Progenitor cell of endocrine pancreas (in vitro differentiated cells): ENCODE measurements around the gene PROC. TPM values are rescaled to one million over a fixed set of nuclear protein-coding genes. Genes with fewer than 3 reads are reported as not detected.

Experiments
- DNase-seq: peaks from one replicate; pipeline ENCODE4 v3.0.0; 2021; ENCODE audit warnings: low spot score; ENCODE audit not compliant: unreplicated experiment
- H3K27ac Mint-ChIP-seq: 2 replicates; pipeline ENCODE4 v1.8.0; 2021; ENCODE audit warnings: mild to moderate bottlenecking, moderate library complexity, mixed read lengths
- H3K27me3 Mint-ChIP-seq: 2 replicates; pipeline ENCODE4 v1.8.0; 2021; ENCODE audit warnings: mixed read lengths
- H3K36me3 Mint-ChIP-seq: 2 replicates; pipeline ENCODE4 v1.8.0; 2022; ENCODE audit warnings: mixed read lengths; ENCODE audit not compliant: insufficient read depth
- H3K4me1 Mint-ChIP-seq: 2 replicates; pipeline ENCODE4 v1.8.0; 2021; ENCODE audit warnings: low read depth, mixed read lengths
- H3K4me3 Mint-ChIP-seq: 2 replicates; pipeline ENCODE4 v1.8.0; 2021; ENCODE audit warnings: low read depth, mild to moderate bottlenecking, moderate library complexity, mixed read lengths
- H3K9me3 Mint-ChIP-seq: 2 replicates; pipeline ENCODE4 v1.8.0; 2021; ENCODE audit warnings: low read depth, mixed read lengths
- total RNA-seq: library from RNA; stranded (reverse); gene quantifications from 2 replicates; pipeline ENCODE4 v1.2.1, GENCODE V29; 2021
- TF ChIP-seq, protein P1 (sequence below): fragments of 200-600 bp; sonication (generic); IDR thresholded peaks from one replicate; pipeline ENCODE4 v1.5.0; 2021; ENCODE audit warnings: antibody characterized with exemption, mild to moderate bottlenecking; ENCODE audit not compliant: unreplicated experiment

PROC gene
- total RNA-seq, 1 donor from 2014 or later = 18.7 TPM

DNA sequence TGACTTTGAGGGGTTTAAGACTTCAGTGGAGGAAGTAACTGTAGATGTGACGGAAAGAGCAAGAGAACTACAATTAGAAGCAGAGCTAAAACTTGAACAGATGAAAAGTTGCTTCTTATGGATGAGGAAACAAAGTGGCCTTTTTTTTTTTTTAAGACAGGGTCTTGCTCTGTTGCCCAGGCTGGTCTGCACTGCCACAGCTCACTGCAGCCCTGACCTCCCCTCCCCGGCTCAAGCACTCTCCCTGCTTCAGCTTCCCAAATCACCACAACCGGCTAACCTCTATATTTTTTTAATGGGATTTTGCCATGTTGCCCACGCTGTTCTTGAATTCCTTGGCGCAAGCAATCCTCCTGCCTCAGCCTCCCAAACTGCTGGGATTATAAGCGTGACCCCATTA lies 33.7 kb upstream of the PROC start:
- Mint-ChIP-seq H3K27ac (no peak overlapping the region), H3K27me3 (no peaks in the 10 kb centered on the region), H3K9me3 (no peaks in the 10 kb centered on the region), H3K4me1 (peaks cover 29% of the 10 kb centered on the region), H3K36me3 (no peaks in the 10 kb centered on the region), H3K4me3 (no peak overlapping the region)
- TF ChIP-seq, protein P1, sequence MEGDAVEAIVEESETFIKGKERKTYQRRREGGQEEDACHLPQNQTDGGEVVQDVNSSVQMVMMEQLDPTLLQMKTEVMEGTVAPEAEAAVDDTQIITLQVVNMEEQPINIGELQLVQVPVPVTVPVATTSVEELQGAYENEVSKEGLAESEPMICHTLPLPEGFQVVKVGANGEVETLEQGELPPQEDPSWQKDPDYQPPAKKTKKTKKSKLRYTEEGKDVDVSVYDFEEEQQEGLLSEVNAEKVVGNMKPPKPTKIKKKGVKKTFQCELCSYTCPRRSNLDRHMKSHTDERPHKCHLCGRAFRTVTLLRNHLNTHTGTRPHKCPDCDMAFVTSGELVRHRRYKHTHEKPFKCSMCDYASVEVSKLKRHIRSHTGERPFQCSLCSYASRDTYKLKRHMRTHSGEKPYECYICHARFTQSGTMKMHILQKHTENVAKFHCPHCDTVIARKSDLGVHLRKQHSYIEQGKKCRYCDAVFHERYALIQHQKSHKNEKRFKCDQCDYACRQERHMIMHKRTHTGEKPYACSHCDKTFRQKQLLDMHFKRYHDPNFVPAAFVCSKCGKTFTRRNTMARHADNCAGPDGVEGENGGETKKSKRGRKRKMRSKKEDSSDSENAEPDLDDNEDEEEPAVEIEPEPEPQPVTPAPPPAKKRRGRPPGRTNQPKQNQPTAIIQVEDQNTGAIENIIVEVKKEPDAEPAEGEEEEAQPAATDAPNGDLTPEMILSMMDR = no peak
- DNase-seq = no peak

DNA sequence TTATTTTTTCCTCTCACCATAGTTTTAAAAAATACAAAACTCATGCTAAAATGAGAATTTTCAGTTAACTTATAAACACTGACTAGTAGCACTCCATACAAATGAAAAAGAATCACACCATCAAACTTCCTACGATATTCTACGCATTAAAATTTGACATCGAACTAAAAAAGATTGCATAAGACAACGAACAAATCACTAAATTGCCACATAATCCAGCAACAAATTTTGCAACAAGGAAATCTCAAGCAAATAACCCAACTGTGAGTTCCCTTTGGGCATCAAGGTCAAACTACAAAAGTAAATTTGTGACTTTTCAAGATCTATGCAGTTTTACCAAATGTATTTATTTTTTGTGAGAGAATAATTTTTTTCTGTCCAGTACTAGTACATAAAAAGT lies 32.0 kb upstream of the PROC start:
- TF ChIP-seq, protein P1 = no peak
- DNase-seq = no peak
- H3K27me3 Mint-ChIP-seq = no peaks in the 10 kb centered on the region
- H3K4me1 Mint-ChIP-seq = peaks cover 29% of the 10 kb centered on the region
- no peaks in the 10 kb centered on the region for H3K9me3 Mint-ChIP-seq
- no peak overlapping the region for H3K27ac Mint-ChIP-seq
- no peaks in the 10 kb centered on the region for H3K36me3 Mint-ChIP-seq
- H3K4me3 Mint-ChIP-seq = peak overlapping the region; percentile 75

DNA sequence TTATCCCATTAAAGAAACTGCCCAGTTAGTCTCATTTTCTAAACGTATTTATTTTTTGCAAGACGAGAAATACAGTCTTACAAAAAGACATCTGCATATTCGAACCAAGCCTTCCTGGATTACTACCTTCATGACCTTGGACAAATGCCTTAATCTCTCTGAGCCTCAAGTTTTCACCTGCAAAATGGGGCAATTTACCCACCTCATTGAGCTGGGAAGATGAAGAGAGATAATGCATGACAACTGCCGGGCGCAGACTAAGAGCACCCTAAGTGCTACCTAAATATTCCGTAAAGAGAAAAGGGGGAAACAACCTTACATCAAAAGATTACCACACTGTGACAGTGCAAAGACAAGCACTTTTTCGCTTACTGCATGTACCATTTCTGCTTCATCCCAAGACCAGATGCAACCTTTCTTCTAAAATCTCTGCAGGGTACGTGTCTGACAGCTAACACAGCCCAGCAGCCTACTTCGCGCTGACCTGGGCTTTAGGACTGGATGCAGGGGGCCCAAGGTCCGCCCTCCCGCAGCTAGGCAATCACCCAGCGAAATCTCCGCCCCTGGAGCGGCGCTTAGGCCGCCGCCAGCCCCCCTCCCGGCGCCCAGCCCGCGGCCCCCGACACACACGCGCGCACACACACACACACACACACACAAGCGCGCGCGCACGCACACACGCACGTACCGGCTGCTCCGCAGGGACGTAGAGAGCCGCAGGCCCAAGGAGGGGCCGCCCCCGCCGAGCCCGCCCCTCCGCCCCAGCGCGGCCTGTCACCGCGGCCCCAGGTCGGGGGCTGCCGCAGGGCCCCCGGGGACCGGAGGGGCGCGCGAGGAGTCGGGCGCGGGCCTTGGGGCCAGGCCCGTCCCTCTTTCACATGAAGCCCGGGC lies 31.2 kb upstream of the PROC start:
- Mint-ChIP-seq H3K4me3 (peak overlapping the region; percentile 75), H3K27ac (peak overlapping the region; percentile 88), H3K27me3 (no peaks in the 10 kb centered on the region), H3K9me3 (no peaks in the 10 kb centered on the region), H3K36me3 (no peaks in the 10 kb centered on the region), H3K4me1 (peaks cover 27% of the 10 kb centered on the region)
- DNase-seq = peak; percentile 52
- TF ChIP-seq, protein P1 = no peak

DNA sequence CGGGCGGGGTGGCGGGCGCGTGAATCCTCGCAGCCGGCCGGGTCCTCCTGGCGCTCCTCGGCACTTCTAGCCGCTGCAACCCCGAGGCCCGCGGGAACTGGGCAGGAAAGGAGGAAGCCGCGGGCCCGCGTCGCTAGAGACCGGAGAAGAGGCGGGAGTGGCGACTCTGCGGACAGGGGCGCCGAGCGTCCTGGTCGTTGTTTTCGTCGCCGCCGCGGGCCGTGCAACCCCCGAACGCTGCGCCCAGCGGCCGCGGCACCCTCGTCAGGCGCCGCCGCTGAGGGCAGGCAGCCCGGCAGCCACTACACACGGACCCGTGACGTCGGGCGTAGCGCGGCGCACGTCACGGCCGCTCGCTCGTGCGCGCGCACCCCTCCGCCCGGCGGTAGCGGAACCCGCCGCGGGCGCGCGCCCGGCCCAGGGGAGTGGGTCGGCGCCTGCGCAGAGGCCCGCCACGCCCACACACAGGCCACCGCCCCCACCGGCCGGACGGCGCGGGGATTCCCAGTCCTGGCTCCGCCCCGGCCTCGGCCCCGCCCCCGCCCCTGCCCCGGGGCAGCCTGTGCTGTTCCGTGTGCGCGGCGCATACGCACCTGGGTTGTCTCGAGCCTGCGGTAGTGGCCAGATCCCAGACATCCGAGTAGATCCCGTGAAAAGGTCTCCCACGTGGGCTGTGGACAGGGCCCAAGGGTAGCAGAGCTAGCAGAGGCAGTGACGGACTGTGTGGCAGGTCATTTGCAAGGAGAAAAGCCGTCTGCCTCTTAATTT lies 30.4 kb upstream of the PROC start, which contains the start of gene MAP3K2:
Gene MAP3K2, minus strand, starts transcription at position 321 of the 768 bp plus-strand sequence. CDS start 44,846 bp downstream, outside the sequence.
- H3K9me3 Mint-ChIP-seq = no peaks in the 10 kb centered on the region
- H3K4me3 Mint-ChIP-seq = peak within 1 kb of the TSS; percentile 78
- peak; percentile 95 for DNase-seq
- no peaks in the 10 kb centered on the region for H3K36me3 Mint-ChIP-seq
- H3K27ac Mint-ChIP-seq = peak within 1 kb of the TSS; percentile 95
- TF ChIP-seq, protein P1 = no peak
- peaks cover 27% of the 10 kb centered on the region for H3K4me1 Mint-ChIP-seq
- H3K27me3 Mint-ChIP-seq = no peaks in the 10 kb centered on the region

DNA sequence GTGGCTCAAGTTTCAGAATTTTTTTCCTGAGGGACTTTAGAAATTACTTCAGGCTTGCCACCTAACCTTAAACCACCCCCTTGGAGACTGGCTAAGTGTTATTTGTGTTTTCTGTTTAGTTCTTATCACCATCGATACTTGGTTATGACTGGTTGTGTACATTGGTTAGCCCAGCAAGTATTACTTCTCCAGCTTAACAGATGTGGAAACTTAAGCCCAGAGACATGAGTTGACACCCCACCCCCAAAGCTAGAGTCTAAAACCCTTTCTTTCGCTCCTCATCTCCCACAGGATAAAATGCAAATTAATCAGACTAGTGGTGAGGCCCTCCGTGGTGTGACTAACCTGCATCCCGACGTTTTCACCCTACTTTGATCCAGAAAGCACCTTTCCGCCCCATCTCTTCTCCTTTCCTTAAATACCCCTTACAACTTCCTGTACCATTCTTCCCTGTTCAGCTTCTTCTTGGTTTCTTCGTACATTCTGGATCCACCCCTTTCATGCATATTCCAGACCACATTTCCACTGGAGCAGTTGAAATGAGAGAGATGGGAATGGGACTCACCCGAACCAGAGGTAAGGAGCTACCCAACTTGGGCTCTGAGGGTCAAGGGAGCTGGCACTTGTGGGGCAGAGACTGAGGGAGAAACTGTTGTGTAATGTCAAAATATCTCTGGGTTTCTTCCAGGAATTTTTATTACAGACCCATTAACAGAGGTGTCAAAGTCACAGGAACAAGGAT lies 29.6 kb upstream of the PROC start:
- H3K27me3 Mint-ChIP-seq = no peaks in the 10 kb centered on the region
- peaks cover 2% of the 10 kb centered on the region for H3K9me3 Mint-ChIP-seq
- peaks cover 27% of the 10 kb centered on the region for H3K4me1 Mint-ChIP-seq
- peak overlapping the region; percentile 78 for H3K4me3 Mint-ChIP-seq
- H3K27ac Mint-ChIP-seq = peak overlapping the region; percentile 95
- no peaks in the 10 kb centered on the region for H3K36me3 Mint-ChIP-seq
- no peak for DNase-seq
- TF ChIP-seq, protein P1 = no peak
